H9 (cell line): Measurements from ENCODE around the gene CD47. TPM values are rescaled to one million over a fixed set of nuclear protein-coding genes. Genes with fewer than 3 reads are reported as not detected.
A peak's percentile ranks its signal among the peaks of the same experiment; 100 is the strongest.

Experiments used
- DNase-seq: peaks from one replicate; pipeline ENCODE4 v3.0.0-alpha.2; 2017
- H2AFZ ChIP-seq: one replicate; pipeline ENCODE4 v1.6.1; 2013; ENCODE audit warnings: mild to moderate bottlenecking, low read length, control low read depth, moderate library complexity
- H2AK5ac ChIP-seq: 2 replicates; pipeline ENCODE4 v1.6.1; 2013; ENCODE audit warnings: low read length, control low read depth, mixed read lengths; ENCODE audit not compliant: insufficient read length
- H2BK120ac ChIP-seq: one replicate; pipeline ENCODE4 v1.6.1; 2013; ENCODE audit warnings: low read depth, mild to moderate bottlenecking, low read length, control low read depth, inconsistent platforms; ENCODE audit not compliant: poor library complexity, severe bottlenecking
- H2BK12ac ChIP-seq: 2 replicates; pipeline ENCODE4 v1.6.1; 2013; ENCODE audit warnings: low read length, control low read depth, mixed read lengths, low read depth; ENCODE audit not compliant: insufficient read length
- H2BK15ac ChIP-seq: 2 replicates; pipeline ENCODE4 v1.6.1; 2013; ENCODE audit warnings: low read depth, low read length, control low read depth
- H2BK20ac ChIP-seq: one replicate; pipeline ENCODE4 v1.6.1; 2013; ENCODE audit warnings: low read depth, mild to moderate bottlenecking, low read length, control low read depth, inconsistent platforms; ENCODE audit not compliant: poor library complexity, severe bottlenecking
- H2BK5ac ChIP-seq: 2 replicates; pipeline ENCODE4 v1.6.1; 2013; ENCODE audit warnings: low read length, control low read depth, mixed read lengths; ENCODE audit not compliant: insufficient read length
- H3K14ac ChIP-seq: 2 replicates; pipeline ENCODE4 v1.6.1; 2013; ENCODE audit warnings: low read length, control low read depth; ENCODE audit not compliant: insufficient read depth
- H3K18ac ChIP-seq: 2 replicates; pipeline ENCODE4 v1.6.1; 2013; ENCODE audit warnings: low read depth, mild to moderate bottlenecking, mixed read lengths, low read length, control low read depth; ENCODE audit not compliant: insufficient read length
- H3K23ac ChIP-seq: 2 replicates; pipeline ENCODE4 v1.6.1; 2013; ENCODE audit warnings: low read length, control low read depth, mixed read lengths, low read depth; ENCODE audit not compliant: insufficient read length
- H3K23me2 ChIP-seq: 2 replicates; pipeline ENCODE4 v1.6.1; 2013; ENCODE audit warnings: low read depth, mild to moderate bottlenecking, mixed read lengths, low read length, control low read depth; ENCODE audit not compliant: insufficient read length, poor library complexity, severe bottlenecking
- H3K27ac ChIP-seq: 2 replicates; pipeline ENCODE4 v1.5.1; 2013; ENCODE audit warnings: low read length, control low read depth, mixed read lengths, low read depth; ENCODE audit not compliant: insufficient read length
- H3K27me3 ChIP-seq: 2 replicates; pipeline ENCODE4 v1.6.1; 2013; ENCODE audit warnings: low read length, control low read depth, inconsistent platforms; ENCODE audit not compliant: insufficient read depth
- H3K4ac ChIP-seq: 2 replicates; pipeline ENCODE4 v1.6.1; 2013; ENCODE audit warnings: low read depth, mild to moderate bottlenecking, control low read depth, inconsistent platforms, low read length, moderate library complexity
- H3K4me1 ChIP-seq: 2 replicates; pipeline ENCODE4 v1.6.1; 2013; ENCODE audit warnings: low read length, control low read depth, inconsistent platforms; ENCODE audit not compliant: insufficient read depth
- H3K4me2 ChIP-seq: 2 replicates; pipeline ENCODE4 v1.6.1; 2013; ENCODE audit warnings: low read length, control low read depth, mixed read lengths; ENCODE audit not compliant: insufficient read length, insufficient read depth
- H3K56ac ChIP-seq: 2 replicates; pipeline ENCODE4 v1.6.1; 2013; ENCODE audit warnings: low read depth, mild to moderate bottlenecking, mixed read lengths, low read length, control low read depth; ENCODE audit not compliant: insufficient read length
- H3K79me1 ChIP-seq: 2 replicates; pipeline ENCODE4 v1.6.1; 2013; ENCODE audit warnings: low read depth, mild to moderate bottlenecking, moderate library complexity, low read length, control low read depth, inconsistent platforms; ENCODE audit not compliant: insufficient read depth, poor library complexity, severe bottlenecking
- H3K79me2 ChIP-seq: 2 replicates; pipeline ENCODE4 v1.6.1; 2013; ENCODE audit warnings: low read length, control low read depth, inconsistent platforms; ENCODE audit not compliant: insufficient read depth
- H3K9ac ChIP-seq: 2 replicates; pipeline ENCODE4 v1.6.1; 2013; ENCODE audit warnings: low read length, control low read depth, mixed read lengths; ENCODE audit not compliant: insufficient read length; ENCODE audit errors: extremely low read depth
- H3K9me3 ChIP-seq: one replicate; pipeline ENCODE4 v1.6.1; 2013; ENCODE audit warnings: low read depth, low read length, inconsistent platforms; ENCODE audit not compliant: control insufficient read depth
- H3T11ph ChIP-seq: one replicate; pipeline ENCODE4 v1.6.1; 2013; ENCODE audit warnings: mild to moderate bottlenecking, low read length, control low read depth, inconsistent platforms
- H4K20me1 ChIP-seq: one replicate; pipeline ENCODE4 v1.6.1; 2013; ENCODE audit not compliant: control insufficient read depth, insufficient read length, insufficient read depth
- H4K5ac ChIP-seq: 2 replicates; pipeline ENCODE4 v1.6.1; 2013; ENCODE audit warnings: low read depth, mild to moderate bottlenecking, mixed read lengths, low read length, control low read depth; ENCODE audit not compliant: insufficient read length
- H4K8ac ChIP-seq: replicated peaks from 2 replicates; pipeline ENCODE4 v1.6.1; 2013; ENCODE audit warnings: low read length, control low read depth, mixed read lengths, low read depth; ENCODE audit not compliant: insufficient read length
- H4K91ac ChIP-seq: 2 replicates; pipeline ENCODE4 v1.6.1; 2013; ENCODE audit warnings: low read depth, mild to moderate bottlenecking, moderate library complexity, mixed read lengths, low read length, control low read depth; ENCODE audit not compliant: insufficient read length
- H3K27ac Mint-ChIP-seq, 3 experiments: 2 replicates in 2 of 3; 3 replicates in 1 of 3; pipeline ENCODE4 v1.8.0; 2020 to 2021; ENCODE audit warnings: mixed read lengths in 3 of 3, mild to moderate bottlenecking in 1 of 3, moderate library complexity in 1 of 3
- H3K27me3 Mint-ChIP-seq: 2 replicates; pipeline ENCODE4 v1.8.0; 2021; ENCODE audit warnings: low read depth, mild to moderate bottlenecking, moderate library complexity, mixed read lengths
- H3K36me3 Mint-ChIP-seq, 3 experiments: 2 replicates in 2 of 3; 3 replicates in 1 of 3; pipeline ENCODE4 v1.8.0; 2020 to 2021; ENCODE audit warnings: low read depth in 3 of 3, mixed read lengths in 3 of 3; ENCODE audit not compliant: insufficient read depth in 1 of 3
- H3K4me1 Mint-ChIP-seq, 2 experiments: 2 replicates each; pipeline ENCODE4 v1.8.0; 2020; ENCODE audit warnings: mixed read lengths in 2 of 2
- H3K4me3 Mint-ChIP-seq, 2 experiments: 2 replicates in 1 of 2; 3 replicates in 1 of 2; pipeline ENCODE4 v1.8.0; 2020 to 2021; ENCODE audit warnings: mild to moderate bottlenecking in 2 of 2, mixed read lengths in 2 of 2, moderate library complexity in 1 of 2
- H3K9me3 Mint-ChIP-seq, 2 experiments: 2 replicates in 1 of 2; 3 replicates in 1 of 2; pipeline ENCODE4 v1.8.0; 2020; ENCODE audit warnings: mild to moderate bottlenecking in 2 of 2, mixed read lengths in 2 of 2, moderate library complexity in 1 of 2
- WGBS: extraction: QIAGEN DNeasy Blood & Tissue Kit; methylation state at CpG from one replicate; pipeline ENCODE4 v1.1.7; 2013; ENCODE audit warnings: missing lambda C conversion rate, low lambda C conversion rate, mixed read lengths; ENCODE audit not compliant: insufficient read length; ENCODE audit errors: extremely low coverage; 5-methylcytosine and 5-hydroxymethylcytosine counted together
- total RNA-seq: library from RNA; stranded (reverse); gene quantifications from 2 replicates; pipeline ENCODE4 v1.2.1, GENCODE V29; 2021
- TF ChIP-seq, protein P1 (sequence below): fragments of 200-600 bp; sonication (generic); conservative IDR thresholded peaks from 3 replicates; pipeline ENCODE4 v1.8.0; 2021; ENCODE audit warnings: antibody characterized with exemption, mild to moderate bottlenecking

CD47 gene
- total RNA-seq, 1 experiment from 2014 or later, result 15.4 TPM

DNA sequence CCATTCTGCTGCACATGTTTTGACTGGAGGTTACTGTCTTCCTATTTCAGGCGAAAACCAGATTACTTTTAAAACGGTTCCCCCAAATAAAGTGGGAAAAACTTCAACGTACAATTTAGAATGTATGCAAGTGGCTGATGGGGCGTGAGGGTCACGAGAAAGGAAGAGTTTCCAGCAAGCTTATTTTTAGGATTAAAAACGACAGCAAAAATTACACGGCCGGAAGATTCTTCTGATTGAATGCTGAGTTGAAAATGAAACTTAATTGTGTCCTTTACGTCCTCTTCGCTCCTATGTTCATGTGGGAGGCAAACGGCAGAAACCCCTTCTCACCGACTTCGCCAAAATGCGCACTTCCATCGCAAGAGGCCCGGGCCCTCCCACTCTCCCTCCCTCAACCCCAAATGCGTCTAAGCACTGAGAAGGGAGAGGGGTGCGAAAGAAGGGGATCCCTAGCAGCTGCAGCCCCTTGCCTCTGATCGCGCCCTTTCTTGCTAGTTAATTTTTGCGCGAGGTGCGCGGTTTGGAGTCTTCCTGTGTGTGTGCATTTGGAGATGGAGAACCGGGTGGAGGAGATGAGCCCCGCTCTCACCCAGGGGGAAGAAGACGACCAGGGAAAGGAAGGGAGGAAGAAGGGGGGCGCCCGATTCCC is 656 bp downstream of the CD47 start:
- Histone ChIP-seq H3K56ac (no peak overlapping the region), H3K27me3 (peaks cover 3% of the 10 kb centered on the region; the same call in 1 of the 2 replicates), H3K4me2 (peak overlapping the region; percentile 58), H2BK120ac (no peak overlapping the region), H4K91ac (no peak overlapping the region), H2AK5ac (no peak overlapping the region), H3K23me2 (peaks cover 5% of the 10 kb centered on the region), H3K18ac (no peak overlapping the region), H2BK12ac (no peak overlapping the region), H3T11ph (no peak overlapping the region), H2AFZ (peak overlapping the region; percentile 7), H4K20me1 (no peaks in the 10 kb centered on the region), H3K27ac (no peak overlapping the region), H3K79me2 (no peaks in the 10 kb centered on the region), H4K8ac (no peak overlapping the region), H2BK15ac (no peak overlapping the region), H3K14ac (no peak overlapping the region), H2BK5ac (no peak overlapping the region), H3K23ac (no peak overlapping the region), H3K9ac (peak overlapping the region; percentile 15), H2BK20ac (no peak overlapping the region), H3K79me1 (no peaks in the 10 kb centered on the region), H3K4ac (no peak overlapping the region), H3K9me3 (no peaks in the 10 kb centered on the region), H4K5ac (no peak overlapping the region), H3K4me1 (no peaks in the 10 kb centered on the region)
- TF ChIP-seq, protein P1, sequence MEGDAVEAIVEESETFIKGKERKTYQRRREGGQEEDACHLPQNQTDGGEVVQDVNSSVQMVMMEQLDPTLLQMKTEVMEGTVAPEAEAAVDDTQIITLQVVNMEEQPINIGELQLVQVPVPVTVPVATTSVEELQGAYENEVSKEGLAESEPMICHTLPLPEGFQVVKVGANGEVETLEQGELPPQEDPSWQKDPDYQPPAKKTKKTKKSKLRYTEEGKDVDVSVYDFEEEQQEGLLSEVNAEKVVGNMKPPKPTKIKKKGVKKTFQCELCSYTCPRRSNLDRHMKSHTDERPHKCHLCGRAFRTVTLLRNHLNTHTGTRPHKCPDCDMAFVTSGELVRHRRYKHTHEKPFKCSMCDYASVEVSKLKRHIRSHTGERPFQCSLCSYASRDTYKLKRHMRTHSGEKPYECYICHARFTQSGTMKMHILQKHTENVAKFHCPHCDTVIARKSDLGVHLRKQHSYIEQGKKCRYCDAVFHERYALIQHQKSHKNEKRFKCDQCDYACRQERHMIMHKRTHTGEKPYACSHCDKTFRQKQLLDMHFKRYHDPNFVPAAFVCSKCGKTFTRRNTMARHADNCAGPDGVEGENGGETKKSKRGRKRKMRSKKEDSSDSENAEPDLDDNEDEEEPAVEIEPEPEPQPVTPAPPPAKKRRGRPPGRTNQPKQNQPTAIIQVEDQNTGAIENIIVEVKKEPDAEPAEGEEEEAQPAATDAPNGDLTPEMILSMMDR, result no peak
- Mint-ChIP-seq H3K27ac (peak overlapping the region in 1 of 3 experiments; percentile 82; a peak in 1 of 7 replicates), H3K4me3 (peak overlapping the region; percentile 84 to 99), H3K9me3 (peaks cover 3 to 4% of the 10 kb centered on the region in 2 experiments; a peak in 4 of 5 replicates), H3K36me3 (no peaks in the 10 kb centered on the region; a peak in 1 of 7 replicates), H3K4me1 (peaks cover 4% of the 10 kb centered on the region in 2 experiments; a peak in 3 of 4 replicates), H3K27me3 (peaks cover 46% of the 10 kb centered on the region)
- DNase-seq, result peak; percentile 38
- WGBS, result no CpG with 5 or more reads among the region's 29 CpGs
